WTC11 (cell line): ENCODE measurements around the gene PGAP2. TPM values are rescaled to one million over a fixed set of nuclear protein-coding genes. Genes with fewer than 3 reads are reported as not detected.
"Not testable (repeated sequence)": the region's sequence is repeated elsewhere in the genome, so short reads cannot be mapped to it uniquely, and the experiment has no call there.

Experiments used
- ATAC-seq: fragments of 200-7000 bp; cut with Tn5 transposase; 2 replicates; pipeline ENCODE4 v1.10.0; 2021; ENCODE audit warnings: mild to moderate bottlenecking, moderate library complexity
- CTCF ChIA-PET: fragments of 300-600 bp; sonication (Branson Sonifier 250); formaldehyde crosslinking; loops from one replicate; lab custom pipeline; 2021; ENCODE audit warnings: antibody characterized with exemption; lab: Charles Lee
- POLR2A ChIA-PET: fragments of 350-600 bp; sonication (Branson Sonifier 250); formaldehyde crosslinking; loops from one replicate; lab custom pipeline; 2021; ENCODE audit warnings: antibody characterized with exemption; lab: Charles Lee
- DNase-seq: peaks from one replicate; pipeline ENCODE4 v3.0.0; 2021; ENCODE audit warnings: low spot score
- H3K27ac Mint-ChIP-seq: 2 replicates; pipeline ENCODE4 v1.8.0; 2021; ENCODE audit warnings: mixed read lengths
- H3K27me3 Mint-ChIP-seq: 2 replicates; pipeline ENCODE4 v1.8.0; 2021; ENCODE audit warnings: low read depth, mild to moderate bottlenecking, moderate library complexity, mixed read lengths
- H3K36me3 Mint-ChIP-seq: 2 replicates; pipeline ENCODE4 v1.8.0; 2021; ENCODE audit warnings: mixed read lengths
- H3K4me1 Mint-ChIP-seq: 2 replicates; pipeline ENCODE4 v1.8.0; 2022; ENCODE audit warnings: mixed read lengths
- H3K4me3 Mint-ChIP-seq: 2 replicates; pipeline ENCODE4 v1.8.0; 2021; ENCODE audit warnings: mild to moderate bottlenecking, moderate library complexity, mixed read lengths
- H3K9me3 Mint-ChIP-seq: 2 replicates; pipeline ENCODE4 v1.8.0; 2021; ENCODE audit warnings: mixed read lengths
- CBFB ChIP-seq: sonication (generic); formaldehyde crosslinking; IDR thresholded peaks from 2 replicates; pipeline ENCODE4 v1.8.1; 2022; ENCODE audit warnings: mild to moderate bottlenecking, low read depth, missing genetic modification reagents
- CREM ChIP-seq: sonication (generic); formaldehyde crosslinking; IDR thresholded peaks from 2 replicates; pipeline ENCODE4 v1.8.1; 2022; ENCODE audit warnings: mild to moderate bottlenecking, missing genetic modification reagents, moderate library complexity
- MLX ChIP-seq: sonication (generic); formaldehyde crosslinking; IDR thresholded peaks from 2 replicates; pipeline ENCODE4 v1.8.1; 2023; ENCODE audit warnings: mild to moderate bottlenecking, missing genetic modification reagents, moderate library complexity
- MXD4 ChIP-seq: fragments of 250-450 bp; sonication (Bioruptor Pico); IDR thresholded peaks from 2 replicates; pipeline ENCODE4 v1.8.0; 2021; ENCODE audit warnings: mild to moderate bottlenecking, moderate library complexity, borderline replicate concordance
- MYBL2 ChIP-seq: sonication (generic); formaldehyde crosslinking; IDR thresholded peaks from 2 replicates; pipeline ENCODE4 v1.8.1; 2023; ENCODE audit warnings: mild to moderate bottlenecking, moderate library complexity, missing genetic modification reagents
- NR3C1 ChIP-seq: sonication (generic); formaldehyde crosslinking; conservative IDR thresholded peaks from 2 replicates; pipeline ENCODE4 v1.8.1; 2023; ENCODE audit warnings: low read depth, mild to moderate bottlenecking, missing genetic modification reagents
- SP1 ChIP-seq: sonication (generic); formaldehyde crosslinking; conservative IDR thresholded peaks from 2 replicates; pipeline ENCODE4 v1.8.1; 2022; ENCODE audit warnings: missing genetic modification reagents
- USF2 ChIP-seq: sonication (generic); formaldehyde crosslinking; IDR thresholded peaks from 2 replicates; pipeline ENCODE4 v1.8.1; 2023; ENCODE audit warnings: mild to moderate bottlenecking, missing genetic modification reagents, moderate library complexity
- ZMAT4 ChIP-seq: fragments of 250-450 bp; sonication (Bioruptor Pico); IDR thresholded peaks from 2 replicates; pipeline ENCODE4 v1.9.0; 2021; ENCODE audit warnings: mild to moderate bottlenecking
- ZNF232 ChIP-seq: sonication (generic); formaldehyde crosslinking; IDR thresholded peaks from 2 replicates; pipeline ENCODE4 v1.8.0; 2022; ENCODE audit warnings: mild to moderate bottlenecking, missing genetic modification reagents
- ZNF263 ChIP-seq: sonication (generic); formaldehyde crosslinking; IDR thresholded peaks from 2 replicates; pipeline ENCODE4 v1.8.1; 2022; ENCODE audit warnings: low read depth, mild to moderate bottlenecking, moderate library complexity, missing genetic modification reagents
- ZNF425 ChIP-seq: fragments of 250-450 bp; sonication (Bioruptor Pico); conservative IDR thresholded peaks from 2 replicates; pipeline ENCODE4 v1.9.0; 2021; ENCODE audit warnings: mild to moderate bottlenecking
- total RNA-seq: library from RNA; stranded (reverse); gene quantifications from 3 replicates; pipeline ENCODE4 v1.2.3, GENCODE V29; 2021
- TF ChIP-seq, protein P1 (sequence below): sonication (generic); formaldehyde crosslinking; IDR thresholded peaks from 2 replicates; pipeline ENCODE4 v1.8.1; 2023; ENCODE audit warnings: mild to moderate bottlenecking, missing genetic modification reagents
- TF ChIP-seq, protein P2 (sequence below): sonication (generic); formaldehyde crosslinking; IDR thresholded peaks from 2 replicates; pipeline ENCODE4 v1.8.1; 2023; ENCODE audit warnings: mild to moderate bottlenecking, missing genetic modification reagents, borderline replicate concordance

PGAP2 gene
- total RNA-seq, 1 experiment from 2014 or later: 43.0 TPM

GRCh38 chr11:3786781-3787428, 21.5 kb upstream of the PGAP2 start:
- Mint-ChIP-seq H3K9me3 (no peaks in the 10 kb centered on the region), H3K27ac (peak overlapping the region; percentile 55), H3K36me3 (peaks cover 11% of the 10 kb centered on the region), H3K4me1 (peaks cover 11% of the 10 kb centered on the region), H3K27me3 (no peaks in the 10 kb centered on the region), H3K4me3 (no peak overlapping the region)
- POLR2A ChIA-PET: no interaction called here
- CTCF ChIA-PET: interaction anchor here (0.9 kb wide), 1 partner anchor 20 kb away, joined by 3 read pairs; no protein-coding TSS in a partner anchor
- no peak for ATAC-seq
- DNase-seq: no peak
- TF ChIP-seq, protein P1, sequence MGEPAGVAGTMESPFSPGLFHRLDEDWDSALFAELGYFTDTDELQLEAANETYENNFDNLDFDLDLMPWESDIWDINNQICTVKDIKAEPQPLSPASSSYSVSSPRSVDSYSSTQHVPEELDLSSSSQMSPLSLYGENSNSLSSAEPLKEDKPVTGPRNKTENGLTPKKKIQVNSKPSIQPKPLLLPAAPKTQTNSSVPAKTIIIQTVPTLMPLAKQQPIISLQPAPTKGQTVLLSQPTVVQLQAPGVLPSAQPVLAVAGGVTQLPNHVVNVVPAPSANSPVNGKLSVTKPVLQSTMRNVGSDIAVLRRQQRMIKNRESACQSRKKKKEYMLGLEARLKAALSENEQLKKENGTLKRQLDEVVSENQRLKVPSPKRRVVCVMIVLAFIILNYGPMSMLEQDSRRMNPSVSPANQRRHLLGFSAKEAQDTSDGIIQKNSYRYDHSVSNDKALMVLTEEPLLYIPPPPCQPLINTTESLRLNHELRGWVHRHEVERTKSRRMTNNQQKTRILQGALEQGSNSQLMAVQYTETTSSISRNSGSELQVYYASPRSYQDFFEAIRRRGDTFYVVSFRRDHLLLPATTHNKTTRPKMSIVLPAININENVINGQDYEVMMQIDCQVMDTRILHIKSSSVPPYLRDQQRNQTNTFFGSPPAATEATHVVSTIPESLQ (CRISPR knock-in tag): no peak
- TF ChIP-seq MXD4 (CRISPR knock-in tag) (no peak), ZNF263 (no peak)
- TF ChIP-seq, protein P2, sequence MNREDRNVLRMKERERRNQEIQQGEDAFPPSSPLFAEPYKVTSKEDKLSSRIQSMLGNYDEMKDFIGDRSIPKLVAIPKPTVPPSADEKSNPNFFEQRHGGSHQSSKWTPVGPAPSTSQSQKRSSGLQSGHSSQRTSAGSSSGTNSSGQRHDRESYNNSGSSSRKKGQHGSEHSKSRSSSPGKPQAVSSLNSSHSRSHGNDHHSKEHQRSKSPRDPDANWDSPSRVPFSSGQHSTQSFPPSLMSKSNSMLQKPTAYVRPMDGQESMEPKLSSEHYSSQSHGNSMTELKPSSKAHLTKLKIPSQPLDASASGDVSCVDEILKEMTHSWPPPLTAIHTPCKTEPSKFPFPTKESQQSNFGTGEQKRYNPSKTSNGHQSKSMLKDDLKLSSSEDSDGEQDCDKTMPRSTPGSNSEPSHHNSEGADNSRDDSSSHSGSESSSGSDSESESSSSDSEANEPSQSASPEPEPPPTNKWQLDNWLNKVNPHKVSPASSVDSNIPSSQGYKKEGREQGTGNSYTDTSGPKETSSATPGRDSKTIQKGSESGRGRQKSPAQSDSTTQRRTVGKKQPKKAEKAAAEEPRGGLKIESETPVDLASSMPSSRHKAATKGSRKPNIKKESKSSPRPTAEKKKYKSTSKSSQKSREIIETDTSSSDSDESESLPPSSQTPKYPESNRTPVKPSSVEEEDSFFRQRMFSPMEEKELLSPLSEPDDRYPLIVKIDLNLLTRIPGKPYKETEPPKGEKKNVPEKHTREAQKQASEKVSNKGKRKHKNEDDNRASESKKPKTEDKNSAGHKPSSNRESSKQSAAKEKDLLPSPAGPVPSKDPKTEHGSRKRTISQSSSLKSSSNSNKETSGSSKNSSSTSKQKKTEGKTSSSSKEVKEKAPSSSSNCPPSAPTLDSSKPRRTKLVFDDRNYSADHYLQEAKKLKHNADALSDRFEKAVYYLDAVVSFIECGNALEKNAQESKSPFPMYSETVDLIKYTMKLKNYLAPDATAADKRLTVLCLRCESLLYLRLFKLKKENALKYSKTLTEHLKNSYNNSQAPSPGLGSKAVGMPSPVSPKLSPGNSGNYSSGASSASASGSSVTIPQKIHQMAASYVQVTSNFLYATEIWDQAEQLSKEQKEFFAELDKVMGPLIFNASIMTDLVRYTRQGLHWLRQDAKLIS (CRISPR knock-in tag): no peak

DNA sequence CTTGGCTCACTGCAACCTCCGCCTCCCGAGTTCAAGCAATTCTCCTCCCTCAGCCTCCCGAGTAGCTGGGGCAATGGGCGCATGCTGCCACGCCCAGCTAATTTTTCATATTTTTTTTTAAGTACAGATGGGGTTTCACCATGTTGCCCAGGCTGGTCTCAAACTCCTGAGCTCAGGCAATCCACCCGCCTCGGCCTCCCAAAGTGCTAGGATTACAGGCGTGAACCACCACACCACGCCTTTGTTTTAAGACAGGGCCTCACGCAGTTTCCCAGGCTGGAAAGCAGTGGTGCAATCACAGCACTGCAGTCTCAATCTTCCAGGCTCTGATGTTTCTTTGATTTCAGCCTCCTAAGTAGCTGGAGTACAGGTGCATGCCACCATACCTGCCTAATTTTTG, 14.0 kb upstream of the PGAP2 start:
- 0 out of 2 replicates have a peak overlapping the region, but pooled peaks have one; percentile 32 for H3K27ac Mint-ChIP-seq
- H3K4me3 Mint-ChIP-seq, H3K9me3 Mint-ChIP-seq, ATAC-seq, POLR2A ChIA-PET, H3K27me3 Mint-ChIP-seq, DNase-seq: not testable (repeated sequence)
- H3K36me3 Mint-ChIP-seq: peaks cover 29% of the 10 kb centered on the region
- CTCF ChIA-PET: interaction anchor here (1.3 kb wide), 1 partner anchor 14 kb away, joined by 4 read pairs; the partner anchor contains the start of gene PGAP2
- peaks cover 20% of the 10 kb centered on the region for H3K4me1 Mint-ChIP-seq

DNA sequence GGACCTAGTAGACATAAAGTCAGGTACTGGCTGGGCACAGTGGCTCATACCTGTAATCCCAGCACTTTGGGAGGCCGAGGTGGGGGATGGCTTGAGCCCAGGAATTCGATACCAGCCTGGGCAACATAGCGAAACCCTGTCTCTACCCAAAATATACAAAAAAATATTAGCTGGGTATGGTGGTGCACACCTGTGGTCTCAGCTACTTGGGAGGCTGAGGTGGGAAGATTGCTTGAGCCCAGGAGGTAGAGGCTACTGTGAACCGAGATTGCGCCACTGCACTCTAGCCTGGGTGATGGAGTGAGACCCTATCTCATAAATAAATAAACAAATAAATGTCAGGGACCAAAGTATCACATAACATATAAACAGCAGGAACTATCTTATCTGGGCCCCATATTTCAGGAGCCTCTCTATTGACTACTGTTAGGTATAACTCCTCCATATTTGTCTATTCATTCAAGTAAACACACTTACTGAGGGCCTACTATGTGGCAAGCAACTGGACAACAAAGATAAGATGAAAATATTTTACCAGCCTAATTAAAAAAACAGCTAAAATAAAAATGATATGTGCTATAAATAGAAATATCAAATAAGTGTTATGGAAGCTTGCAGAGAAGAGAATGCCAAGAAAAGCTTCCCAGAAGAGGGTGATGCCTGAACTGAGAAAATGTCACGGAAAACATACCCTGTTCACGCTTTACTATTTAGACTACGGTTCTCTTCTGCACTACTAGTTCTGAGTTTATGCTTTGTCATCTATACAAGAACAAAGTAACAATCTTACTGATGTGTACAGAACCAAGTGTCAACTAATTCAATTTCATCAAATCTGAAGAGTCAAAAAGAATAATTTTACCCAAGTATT, 13.0 kb upstream of the PGAP2 start:
- H3K27me3 Mint-ChIP-seq: no peaks in the 10 kb centered on the region
- DNase-seq (no peak), ATAC-seq (no peak)
- no peaks in the 10 kb centered on the region for H3K9me3 Mint-ChIP-seq
- H3K27ac Mint-ChIP-seq: peak overlapping the region; percentile 45; the same call in 1 of the 2 replicates
- CTCF ChIA-PET: interaction anchor here (1.2 to 4.7 kb wide), 2 partner anchors 13 to 97 kb away, joined by 3 to 52 read pairs; partner anchors contain the start of gene PGAP2
- H3K4me3 Mint-ChIP-seq: peak overlapping the region; percentile 83
- H3K4me1 Mint-ChIP-seq: peaks cover 20% of the 10 kb centered on the region
- POLR2A ChIA-PET: interaction anchor here (0.6 kb wide), 1 partner anchor 12 kb away, joined by 3 read pairs; no protein-coding TSS in a partner anchor
- peaks cover 29% of the 10 kb centered on the region for H3K36me3 Mint-ChIP-seq
- TF ChIP-seq CBFB (CRISPR knock-in tag): no peak
- no peak for TF ChIP-seq MYBL2 (CRISPR knock-in tag)
- no peak for TF ChIP-seq USF2 (CRISPR knock-in tag)
- TF ChIP-seq MLX (CRISPR knock-in tag): no peak
- no peak for TF ChIP-seq NR3C1 (CRISPR knock-in tag)
- TF ChIP-seq SP1 (CRISPR knock-in tag): no peak
- no peak for TF ChIP-seq CREM (CRISPR knock-in tag)
- TF ChIP-seq ZNF425: no peak
- TF ChIP-seq ZMAT4 (CRISPR knock-in tag): no peak
- no peak for TF ChIP-seq ZNF232 (CRISPR knock-in tag)
